ENCODE measurements around the gene RRP8.

Gene RRP8

DNA sequence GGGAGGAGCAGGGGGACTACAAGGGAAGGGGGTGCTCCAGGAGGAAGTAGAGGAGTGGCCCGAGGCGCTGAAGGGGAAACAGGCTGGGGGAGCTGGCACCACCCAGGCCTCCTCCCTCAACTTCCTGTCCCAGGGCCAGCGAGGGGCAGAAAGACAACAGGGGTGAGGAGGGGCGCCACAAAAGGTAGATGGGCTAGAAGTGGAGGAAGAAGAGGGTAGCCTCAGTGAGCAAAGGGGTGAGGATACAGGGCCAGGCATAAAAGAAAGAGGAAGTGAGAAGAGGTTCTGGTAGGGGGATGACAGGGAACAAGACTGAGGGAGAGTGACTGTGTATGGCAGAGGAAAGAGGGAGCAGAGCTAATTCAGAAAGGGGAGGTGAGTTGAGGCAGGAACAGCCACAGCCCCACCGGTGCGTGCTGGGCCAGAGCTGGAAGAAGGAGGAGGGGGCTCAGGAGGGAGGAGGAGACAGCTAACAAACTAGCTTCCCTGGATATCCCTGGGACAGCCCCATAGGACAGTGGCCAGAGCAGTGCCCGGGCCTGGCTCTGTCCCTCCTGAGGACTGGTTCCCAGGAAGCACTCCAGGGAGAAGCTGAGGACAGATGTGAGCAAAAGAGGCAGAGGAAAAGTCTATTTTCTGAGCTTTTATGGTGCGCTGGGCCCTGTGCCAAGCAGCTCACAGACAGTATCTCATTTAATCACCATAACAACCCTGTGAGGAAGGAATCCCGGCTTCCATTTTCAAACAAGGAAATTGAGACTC lies 43.7 kb upstream of the RRP8 start:
- TF ChIP-seq, protein P1, sequence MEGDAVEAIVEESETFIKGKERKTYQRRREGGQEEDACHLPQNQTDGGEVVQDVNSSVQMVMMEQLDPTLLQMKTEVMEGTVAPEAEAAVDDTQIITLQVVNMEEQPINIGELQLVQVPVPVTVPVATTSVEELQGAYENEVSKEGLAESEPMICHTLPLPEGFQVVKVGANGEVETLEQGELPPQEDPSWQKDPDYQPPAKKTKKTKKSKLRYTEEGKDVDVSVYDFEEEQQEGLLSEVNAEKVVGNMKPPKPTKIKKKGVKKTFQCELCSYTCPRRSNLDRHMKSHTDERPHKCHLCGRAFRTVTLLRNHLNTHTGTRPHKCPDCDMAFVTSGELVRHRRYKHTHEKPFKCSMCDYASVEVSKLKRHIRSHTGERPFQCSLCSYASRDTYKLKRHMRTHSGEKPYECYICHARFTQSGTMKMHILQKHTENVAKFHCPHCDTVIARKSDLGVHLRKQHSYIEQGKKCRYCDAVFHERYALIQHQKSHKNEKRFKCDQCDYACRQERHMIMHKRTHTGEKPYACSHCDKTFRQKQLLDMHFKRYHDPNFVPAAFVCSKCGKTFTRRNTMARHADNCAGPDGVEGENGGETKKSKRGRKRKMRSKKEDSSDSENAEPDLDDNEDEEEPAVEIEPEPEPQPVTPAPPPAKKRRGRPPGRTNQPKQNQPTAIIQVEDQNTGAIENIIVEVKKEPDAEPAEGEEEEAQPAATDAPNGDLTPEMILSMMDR (IDR thresholded peaks at IDR 0.05) = no peak

DNA sequence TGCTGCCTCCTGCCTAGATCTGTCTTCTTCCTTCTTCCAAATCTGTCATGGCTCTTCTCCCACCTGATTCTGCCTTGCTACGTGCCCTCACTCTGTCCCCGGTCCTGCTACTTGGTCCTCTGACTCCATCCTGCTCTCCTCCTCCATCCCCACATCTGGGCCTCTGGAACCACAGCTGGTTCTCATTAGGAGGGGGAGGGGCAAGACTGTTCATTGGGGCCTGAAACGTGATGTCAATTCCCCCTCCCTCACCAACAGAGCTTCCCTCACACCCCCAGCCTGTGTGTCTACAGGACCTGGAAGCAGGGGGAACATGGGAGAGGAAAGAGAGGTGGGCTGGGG lies 43.1 kb upstream of the RRP8 start:
- TF ChIP-seq, protein P1 (IDR thresholded peaks at IDR 0.05) = no peak

DNA sequence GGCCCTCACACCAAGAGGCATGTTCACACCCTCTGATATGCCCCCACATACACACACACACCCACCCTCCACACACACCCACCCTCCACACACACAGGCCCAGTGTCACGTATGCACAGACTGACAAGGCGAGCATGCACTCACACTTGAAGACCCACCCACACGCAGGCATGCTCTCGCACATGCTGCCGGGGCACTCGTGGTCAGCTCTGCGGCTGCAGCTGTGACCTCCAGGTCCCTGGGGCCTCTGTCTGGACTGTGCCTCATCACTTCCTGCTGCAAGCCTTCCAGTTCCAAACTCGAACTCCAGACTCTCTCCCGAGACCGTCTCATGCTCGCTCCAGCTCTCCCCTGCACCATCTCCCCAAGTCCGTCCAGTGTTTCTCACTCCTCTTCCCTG lies 42.7 kb upstream of the RRP8 start:
- TF ChIP-seq, protein P1 (IDR thresholded peaks at IDR 0.05) = no peak

DNA sequence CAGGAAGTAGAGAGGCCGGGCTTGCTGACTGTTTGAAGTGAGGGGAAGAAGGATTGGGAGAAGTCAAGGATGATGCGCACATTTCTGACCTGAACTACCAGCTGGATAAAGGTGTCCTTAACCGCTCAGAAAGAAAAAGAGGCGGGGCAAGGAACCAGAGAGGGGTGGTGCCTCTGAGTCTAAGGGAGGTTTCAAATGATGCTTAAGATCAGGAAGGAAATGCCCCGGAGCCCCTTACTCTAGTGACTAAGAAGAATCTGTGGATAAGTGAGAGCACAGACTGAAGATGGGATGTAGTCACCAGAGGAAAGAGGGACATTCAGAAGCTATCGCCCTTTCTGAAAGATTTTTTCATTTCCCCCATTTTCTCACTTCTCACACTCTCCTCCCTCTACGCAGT lies 39.5 kb upstream of the RRP8 start:
- TF ChIP-seq, protein P1 (IDR thresholded peaks at IDR 0.05) = no peak

DNA sequence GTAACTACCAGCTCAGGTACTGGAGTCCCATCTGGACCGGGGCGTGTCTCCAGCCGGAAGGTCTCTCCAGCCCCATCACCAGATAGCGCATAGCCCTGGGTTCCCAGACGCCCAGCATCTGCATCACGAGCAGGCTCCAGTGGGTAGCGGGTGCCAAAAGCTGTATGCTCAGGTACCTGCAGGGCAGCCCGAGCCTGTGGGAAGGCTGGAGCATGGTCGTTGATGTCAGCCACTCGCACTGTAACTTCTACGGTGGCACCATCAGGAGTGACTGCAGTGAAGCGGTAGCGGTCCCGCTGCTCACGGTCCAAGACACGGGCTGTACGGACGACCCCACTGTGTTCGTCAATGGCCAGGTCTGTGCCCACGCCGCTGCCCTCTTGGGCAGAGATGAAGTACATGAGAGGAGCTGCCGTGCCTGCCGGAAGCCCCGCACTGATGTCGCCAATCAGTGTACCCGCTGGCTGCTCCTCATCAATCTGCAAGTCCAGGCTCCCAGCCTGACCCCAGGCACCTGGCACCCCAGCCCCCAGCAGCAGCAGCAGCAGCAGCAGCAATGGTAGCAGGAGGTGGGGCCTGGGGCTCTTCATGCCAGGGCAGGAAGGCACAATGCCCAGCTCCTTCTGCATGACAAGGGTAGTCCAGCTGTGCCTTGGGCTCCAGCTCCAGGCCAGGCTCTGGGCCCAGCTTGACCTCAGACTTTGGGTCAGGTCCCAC lies 37.7 kb upstream of the RRP8 start:
- TF ChIP-seq, protein P1 (IDR thresholded peaks at IDR 0.05) = no peak

DNA sequence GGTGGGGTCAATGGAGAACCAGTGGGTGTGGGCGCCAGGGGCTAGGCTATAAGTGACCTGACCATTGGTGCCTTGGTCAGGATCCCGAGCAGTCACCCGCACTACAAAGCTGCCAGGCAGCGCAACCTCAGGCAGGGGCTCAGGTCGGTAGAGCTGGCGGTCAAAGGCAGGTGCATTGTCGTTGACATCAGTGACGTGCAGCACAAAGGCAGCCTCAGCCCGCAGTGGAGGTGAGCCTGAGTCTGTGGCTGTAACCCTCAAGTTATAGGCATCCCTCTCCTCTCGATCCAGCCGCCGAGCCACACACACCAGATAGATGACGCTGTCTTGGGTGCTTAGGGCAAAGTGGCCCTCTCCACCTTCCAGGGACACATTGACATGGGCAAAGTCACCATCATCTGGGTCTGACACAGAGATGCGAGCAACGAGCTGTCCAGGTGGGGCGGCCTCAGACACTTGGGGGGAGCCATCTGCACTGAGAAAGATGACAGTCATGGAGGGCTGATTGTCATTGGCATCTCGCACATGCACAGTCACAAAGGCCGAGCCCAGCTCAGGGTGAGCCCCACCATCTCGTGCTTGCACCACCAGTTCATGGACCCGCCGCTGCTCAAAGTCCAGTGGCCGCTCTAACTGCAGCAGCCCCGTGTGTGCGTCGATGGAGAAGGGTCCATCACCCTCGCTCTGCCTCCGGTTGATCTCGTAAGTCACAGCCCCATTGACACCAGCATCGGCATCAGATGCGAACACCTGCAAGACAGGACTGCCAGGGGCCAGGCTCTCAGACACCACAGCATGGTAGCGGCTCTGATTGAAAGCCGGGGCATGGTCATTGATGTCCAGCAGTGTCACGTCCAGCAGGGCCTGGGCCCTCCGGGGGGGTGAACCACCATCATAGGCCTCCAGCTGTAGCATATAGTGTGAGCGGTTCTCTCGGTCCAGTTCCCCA lies 36.9 kb upstream of the RRP8 start:
- TF ChIP-seq, protein P1 (IDR thresholded peaks at IDR 0.05) = no peak

DNA sequence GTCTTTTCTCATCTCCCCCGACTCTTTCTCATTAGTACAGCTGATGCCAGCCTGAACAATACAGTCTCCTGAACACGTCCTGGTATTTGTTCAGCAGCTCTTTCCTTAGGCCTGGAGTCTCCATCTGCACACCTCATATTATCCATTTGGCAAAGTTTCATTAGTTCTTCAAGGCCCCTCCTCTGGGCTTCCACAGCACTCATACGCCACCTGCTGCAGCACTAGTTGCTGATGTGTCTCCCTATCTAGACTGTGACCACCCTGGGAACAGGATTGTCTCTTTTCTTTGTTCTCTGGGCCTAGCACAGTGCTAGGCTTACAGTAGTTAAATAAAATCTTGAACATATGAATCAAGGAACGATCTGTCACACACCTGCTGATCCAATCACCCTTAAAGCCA lies 35.0 kb upstream of the RRP8 start:
- TF ChIP-seq, protein P1 (IDR thresholded peaks at IDR 0.05) = no peak
